CD4-positive, alpha-beta T cell treated with Interleukin-21 for 1 hour (primary cell): ENCODE data around the gene PIWIL1.

ENCODE experiments used
- DNase-seq: peaks from one replicate; pipeline ENCODE4 v3.0.0-alpha.2; 2020

PIWIL1 gene

DNA sequence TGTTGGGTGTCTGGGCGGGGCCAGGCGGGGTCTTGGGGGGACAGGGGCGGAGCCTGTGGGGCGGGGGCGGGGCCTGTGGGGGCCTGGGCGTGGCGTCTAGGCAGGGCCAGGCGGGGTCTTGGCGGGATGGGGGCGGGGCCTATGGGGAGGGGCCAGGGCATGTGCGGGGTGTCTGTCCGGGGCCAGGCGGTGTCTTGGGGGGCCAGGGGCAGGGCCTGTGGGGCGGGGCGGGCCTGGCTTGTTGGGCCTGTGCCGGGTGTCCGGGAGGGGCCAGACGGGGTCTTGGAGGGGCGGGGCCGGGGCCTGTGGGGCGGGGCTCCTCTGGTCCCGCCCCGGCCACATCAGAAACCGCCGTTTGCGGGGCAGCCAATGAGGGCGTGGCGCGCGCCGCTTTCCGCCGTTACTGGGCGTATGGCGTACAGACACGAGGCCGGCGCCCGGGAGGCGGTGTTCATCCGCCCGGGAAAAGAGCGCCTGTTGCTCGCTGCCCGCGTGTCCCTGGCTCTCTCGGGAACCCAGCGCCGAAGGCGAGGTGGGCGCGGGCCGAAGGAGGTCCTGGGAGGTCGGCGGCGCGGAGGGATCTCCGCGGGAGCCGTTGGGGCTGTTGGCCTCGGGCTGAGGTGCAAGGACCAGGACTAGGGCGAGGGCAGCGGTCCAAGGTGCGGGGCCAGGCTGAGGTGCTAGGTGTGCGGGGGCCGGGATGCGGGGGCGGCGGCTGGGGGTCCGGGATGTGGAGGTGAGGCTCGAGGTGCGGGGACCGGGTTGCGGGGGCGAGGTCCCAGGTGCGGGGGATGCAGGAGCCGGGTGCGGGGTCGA lies at the start of gene PIWIL1:
Gene PIWIL1, plus strand, starts transcription at position 400 of the 816 bp plus-strand sequence. CDS start 4,705 bp downstream, outside the sequence.
- DNase-seq, result no peak

- no peak for DNase-seq
These were observed 49.5 kb upstream of the PIWIL1 start for GRCh38 chr12:130288206-130288605.

DNA sequence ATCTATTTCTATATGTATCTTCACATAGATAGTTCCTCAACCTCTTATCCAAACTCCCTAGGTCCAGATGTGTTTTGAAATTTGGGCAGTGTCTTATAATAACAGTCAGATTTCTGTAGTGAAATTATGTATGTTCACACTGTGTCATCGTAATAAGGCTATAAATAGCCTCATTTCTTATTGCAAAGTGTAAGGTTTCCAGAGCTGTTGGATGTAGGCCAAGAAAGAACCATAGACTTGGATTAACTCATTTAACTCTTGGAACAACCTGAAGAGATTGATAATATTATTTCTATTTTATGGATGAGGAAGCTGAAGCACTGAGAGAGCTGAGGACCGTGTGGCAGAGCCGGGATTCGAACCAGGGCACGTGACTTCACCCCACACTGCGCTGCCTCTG lies 49.0 kb upstream of the PIWIL1 start:
- DNase-seq, result no peak

DNA sequence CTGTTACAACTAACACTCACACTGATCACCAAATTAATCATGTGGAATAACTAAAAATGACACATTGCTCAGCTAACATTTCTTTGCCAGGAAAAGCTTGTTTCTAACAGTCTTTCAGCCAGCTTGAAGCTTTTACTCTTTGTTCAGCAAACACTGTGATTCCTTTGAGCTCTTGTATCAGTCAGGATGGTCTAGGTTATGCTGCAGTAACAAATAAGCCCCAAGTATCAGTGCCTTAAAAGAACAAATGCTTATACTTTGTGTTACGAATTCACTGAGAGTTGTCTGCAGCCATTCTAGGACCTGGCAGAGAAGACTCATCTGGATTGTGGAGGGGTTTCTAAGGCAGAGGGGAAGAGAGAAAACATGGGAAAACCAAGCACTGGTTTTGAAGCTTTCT lies 47.6 kb upstream of the PIWIL1 start:
- no peak for DNase-seq

DNA sequence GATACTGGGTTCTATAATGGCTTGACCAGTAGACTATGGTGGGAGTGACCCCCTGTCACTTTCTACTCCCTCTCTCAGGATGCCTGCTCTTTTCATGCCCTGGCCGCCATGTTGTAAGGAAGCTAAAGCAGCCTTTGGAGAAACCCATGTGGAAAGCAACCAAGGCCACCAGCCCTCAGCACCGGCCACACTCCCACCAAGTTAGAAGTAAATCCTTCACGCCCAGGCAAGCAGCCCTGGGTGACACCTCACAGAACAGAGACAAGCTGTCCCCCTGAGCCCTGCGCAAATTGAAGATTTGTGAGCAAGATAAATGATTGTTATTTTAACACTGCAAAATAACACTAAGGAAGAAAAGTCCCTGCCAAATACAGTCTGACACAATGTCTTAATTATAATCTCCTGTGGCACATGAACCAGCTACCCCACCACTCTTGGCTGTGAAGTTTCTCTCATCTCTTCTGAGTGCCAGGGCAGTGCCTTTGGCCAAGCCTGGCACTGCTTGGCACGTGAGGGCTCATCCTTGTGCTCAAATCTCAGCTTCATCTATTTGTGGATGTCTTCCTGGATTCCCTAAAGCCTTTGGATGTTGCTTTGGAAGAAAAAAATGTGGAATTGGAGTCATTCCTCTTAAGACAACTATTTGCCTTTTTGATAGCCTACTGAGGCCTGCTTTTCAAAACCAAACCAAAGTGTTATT lies 39.2 kb upstream of the PIWIL1 start:
- no peak for DNase-seq

GRCh38 chr12:130299574-130299973 lies 38.1 kb upstream of the PIWIL1 start:
- no peak for DNase-seq

DNA sequence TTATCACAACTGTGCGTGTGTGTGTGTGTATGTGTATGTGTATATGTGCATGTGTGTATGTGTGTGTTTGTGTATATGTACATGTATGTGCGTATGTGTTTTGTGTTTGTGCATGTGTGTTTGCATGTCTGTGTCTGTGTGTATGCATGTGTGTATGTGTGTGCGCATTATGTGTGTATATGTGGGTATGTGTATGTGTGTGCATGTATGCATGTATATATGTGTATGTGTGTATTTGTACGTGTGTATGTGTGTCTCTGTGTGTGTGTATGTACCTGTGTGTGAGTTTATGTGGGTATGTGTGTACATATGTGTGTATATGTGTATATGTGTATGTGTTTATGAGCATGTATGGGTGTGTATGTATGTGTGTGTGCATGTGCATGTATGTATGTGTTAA lies 37.6 kb upstream of the PIWIL1 start:
- DNase-seq, result no peak

GRCh38 chr12:130300737-130301535 lies 36.8 kb upstream of the PIWIL1 start:
- no peak for DNase-seq

GRCh38 chr12:130301559-130301958 lies 36.1 kb upstream of the PIWIL1 start:
- DNase-seq, result no peak

DNA sequence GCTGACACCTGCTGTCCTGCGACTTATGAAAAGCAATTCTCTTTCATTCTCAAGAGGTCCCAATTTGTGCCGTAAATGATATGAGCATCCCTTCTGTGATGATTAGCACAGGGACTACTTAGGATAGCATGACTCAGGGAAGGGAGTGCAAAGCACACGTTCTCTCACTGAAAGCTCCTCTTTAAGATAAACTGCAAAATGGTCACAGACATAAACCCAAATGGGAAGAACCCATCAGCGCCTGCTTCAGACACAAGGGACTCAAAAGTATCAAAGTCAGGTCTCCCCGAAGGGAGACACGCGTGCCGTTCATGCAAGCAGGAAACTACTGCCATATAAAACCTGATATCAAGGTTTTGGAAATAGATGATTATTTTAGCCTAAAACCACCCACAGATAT lies 33.9 kb upstream of the PIWIL1 start:
- no peak for DNase-seq

DNA sequence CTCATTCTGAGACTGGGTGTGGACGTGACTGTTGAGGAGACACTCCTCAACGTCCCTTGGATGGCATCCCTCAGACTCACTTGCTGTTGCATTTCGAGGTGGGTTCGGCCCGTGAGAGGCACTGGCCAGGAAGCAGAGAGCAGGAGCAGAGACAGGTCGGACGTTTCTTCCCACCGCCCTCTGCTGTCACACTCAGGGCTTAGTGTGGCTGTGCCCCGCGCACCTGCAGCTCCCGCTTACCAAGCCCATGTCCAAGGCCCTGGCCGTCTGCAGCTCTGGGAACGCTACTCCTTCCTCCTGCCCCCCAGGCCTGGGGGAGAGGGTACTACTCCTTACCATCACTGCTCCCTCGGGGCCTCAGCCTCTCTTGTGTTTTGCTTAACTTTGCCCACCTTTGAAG lies 29.8 kb upstream of the PIWIL1 start:
- no peak for DNase-seq

DNA sequence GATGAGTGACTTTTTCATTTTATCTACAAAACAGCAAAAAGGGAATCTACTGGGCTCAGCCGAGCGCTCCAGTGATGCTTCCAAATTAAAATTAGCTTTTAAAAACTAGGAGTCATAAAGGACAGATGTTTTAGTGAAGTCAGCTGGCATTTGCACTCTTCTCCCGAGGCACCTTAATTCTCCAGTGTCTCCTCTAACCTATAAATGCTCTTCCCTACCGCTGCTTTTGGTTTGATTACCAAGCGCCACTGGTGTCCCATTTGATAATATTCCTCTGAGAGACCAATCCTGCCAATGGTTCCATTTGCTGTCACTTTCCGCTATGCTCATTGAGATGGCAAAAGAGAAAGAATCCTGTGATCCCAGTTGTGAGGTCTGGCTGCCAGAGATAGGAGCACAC lies 29.3 kb upstream of the PIWIL1 start:
- DNase-seq, result no peak

- no peak for DNase-seq
These were observed 21.4 kb upstream of the PIWIL1 start for GRCh38 chr12:130316251-130316650.

- DNase-seq, result no peak
These were observed 17.2 kb upstream of the PIWIL1 start for GRCh38 chr12:130320536-130320935.

DNA sequence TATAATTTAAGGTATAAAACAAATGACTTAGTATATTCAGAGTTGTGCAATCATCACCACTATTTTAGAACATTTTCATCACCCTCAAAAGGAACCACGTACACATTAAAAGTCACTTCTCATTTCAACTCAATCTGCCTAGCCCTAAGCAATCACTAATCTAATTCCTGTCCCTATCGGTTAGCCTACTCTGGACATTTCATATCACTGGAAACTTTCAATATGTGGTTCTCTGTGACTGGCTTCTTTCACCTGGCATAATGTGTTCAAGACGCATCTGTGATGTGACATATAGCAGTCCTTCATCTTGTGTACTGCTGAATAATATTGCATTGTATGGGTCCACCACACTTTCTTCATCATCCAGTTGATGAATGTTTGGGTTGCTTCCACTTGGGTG lies 15.4 kb upstream of the PIWIL1 start:
- DNase-seq, result no peak

- DNase-seq, result no peak
These were observed 7.0 kb upstream of the PIWIL1 start for GRCh38 chr12:130330685-130331084.

DNA sequence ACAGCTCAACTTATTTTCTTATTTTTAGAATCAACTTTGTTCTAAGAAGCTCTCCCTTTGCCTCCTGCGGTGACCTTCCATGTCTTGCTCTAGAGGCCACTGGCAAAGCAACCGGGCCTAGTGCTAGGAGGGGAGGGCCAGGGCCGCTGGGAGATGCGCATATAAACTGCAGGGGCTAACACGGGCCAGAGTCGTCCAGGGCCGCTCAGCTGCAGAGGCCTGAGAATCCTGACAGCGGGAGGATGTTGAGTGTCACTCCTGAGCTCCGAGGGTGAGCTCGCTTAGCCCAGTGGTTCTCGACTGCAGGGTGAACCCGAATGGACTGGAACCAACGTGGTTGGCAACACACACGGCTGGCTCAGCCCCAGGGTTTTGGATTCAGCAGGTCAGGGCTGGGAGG lies 6.5 kb upstream of the PIWIL1 start:
- DNase-seq, result no peak

GRCh38 chr12:130333341-130333740 lies 4.3 kb upstream of the PIWIL1 start:
- DNase-seq, result no peak

DNA sequence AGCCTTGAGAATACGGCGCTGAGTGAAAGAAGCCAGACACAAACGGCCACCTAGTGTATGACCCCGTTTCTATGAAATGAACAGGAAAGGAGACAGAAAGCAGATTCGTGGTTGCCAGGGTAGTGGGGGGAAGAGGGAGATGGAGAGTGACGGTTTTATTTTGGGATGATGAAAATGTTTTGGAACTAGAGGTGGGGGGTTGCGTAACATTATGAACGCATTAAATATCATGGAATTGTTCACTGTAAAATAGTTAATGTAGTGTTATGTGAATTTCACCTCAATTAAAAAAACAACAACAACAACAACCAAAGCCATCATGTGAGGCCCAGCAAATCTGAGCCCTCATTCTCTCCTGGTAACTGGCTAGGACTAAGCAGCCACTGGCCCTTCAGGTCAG lies 3.3 kb upstream of the PIWIL1 start:
- no peak for DNase-seq

DNA sequence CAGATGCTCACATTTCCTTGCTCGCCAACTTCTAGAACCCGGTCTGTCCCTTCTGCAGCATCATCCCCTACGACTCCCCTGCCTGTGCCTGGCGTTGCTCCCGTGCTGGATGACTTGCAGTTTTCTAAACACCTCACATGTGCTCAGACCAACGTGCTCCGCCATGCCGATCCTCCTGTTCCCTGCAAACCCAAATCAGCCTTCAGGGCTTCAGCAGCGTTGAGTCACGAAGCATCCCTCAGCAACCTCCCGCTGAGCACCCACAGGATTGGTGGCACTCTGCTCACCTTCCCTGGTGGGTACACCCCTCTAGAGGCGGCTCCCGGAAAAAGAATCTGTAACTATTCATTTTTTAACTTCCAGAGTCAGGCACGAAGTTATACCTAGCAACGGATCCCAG lies 2.8 kb upstream of the PIWIL1 start:
- no peak for DNase-seq

DNA sequence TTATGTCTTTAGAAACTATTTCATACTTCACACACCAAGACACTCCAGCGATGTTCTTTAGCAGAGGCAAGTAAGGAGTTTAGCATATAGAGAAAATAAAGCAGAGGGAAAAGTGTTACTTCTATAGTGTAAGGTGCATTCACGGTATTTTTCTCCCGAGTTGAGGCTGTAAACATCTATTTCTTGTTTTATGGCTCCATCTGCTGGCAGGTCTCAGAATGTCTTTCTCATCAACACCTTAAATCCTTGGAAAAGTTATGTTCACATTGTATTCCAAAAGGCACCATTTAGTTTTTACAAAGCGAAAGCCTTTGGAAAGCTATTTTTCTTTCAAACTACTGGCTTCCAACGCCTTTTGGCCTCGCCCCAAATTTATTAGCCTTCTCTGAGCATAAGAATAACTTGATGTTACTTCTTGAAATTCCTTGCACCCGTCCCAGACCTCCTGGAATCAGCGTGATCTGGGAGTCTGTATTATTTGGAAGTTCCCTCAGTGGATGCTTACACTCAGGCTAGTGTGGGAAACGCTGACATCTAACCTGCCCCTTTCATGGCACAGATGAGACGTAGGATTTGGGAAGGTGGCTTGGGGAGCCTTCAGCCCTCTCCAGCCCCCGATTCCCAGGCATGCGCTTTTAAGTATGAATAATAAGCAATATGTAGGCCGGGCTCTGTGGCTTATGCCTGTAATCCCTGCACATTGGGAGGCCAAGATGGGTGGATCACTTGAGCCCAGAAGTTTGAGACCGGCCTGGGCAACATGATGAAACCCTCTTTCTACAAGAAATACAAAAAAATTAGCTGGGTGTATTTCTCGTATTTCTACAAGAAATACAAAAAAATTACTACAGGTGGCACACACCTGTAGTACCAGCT lies 1.9 kb upstream of the PIWIL1 start:
- DNase-seq, result peak; percentile 21

DNA sequence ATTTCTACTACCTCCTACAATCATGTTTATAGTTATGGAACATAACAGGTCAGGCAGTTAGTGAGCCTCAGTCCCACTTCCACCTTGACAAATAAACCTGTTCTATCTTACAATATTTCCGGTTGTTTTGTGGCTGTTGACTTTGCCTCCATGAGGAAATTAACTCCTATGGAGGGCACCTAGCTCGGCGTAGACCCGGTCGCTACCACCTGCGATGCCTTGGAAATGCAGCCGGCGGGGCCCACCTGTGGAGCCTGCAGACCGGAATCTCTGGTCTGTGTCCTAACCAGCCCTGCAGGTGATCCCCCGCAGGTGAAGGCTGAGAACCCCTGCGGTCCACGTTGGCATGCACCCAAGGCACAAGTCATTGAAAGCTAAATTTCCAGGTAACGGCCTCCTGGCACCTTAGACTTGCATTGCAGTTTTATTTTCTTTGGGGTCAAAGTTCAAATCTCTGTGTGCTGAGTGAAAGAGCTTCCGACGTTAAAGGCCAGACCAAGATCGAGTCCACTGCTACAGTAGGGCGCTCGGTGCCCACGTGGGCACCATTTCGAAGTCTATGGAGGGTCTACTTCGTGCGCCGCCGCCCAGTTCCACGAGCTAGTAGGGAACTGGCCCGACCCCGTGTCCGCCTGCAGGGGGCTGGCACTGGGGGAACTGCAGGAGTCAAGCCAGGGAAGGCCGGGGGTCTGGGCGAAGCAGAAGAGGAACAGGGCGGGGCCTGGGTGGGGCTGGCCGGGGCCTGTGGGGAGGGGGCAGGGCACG lies 782 bp upstream of the PIWIL1 start:
- DNase-seq, result no peak
